GM19023 (cell line): ENCODE measurements around the gene CLTC.
"Not testable (repeated sequence)": the region's sequence is repeated elsewhere in the genome, so short reads cannot be mapped to it uniquely, and the experiment has no call there.

Experiments used
- ATAC-seq: cut with Tn5 transposase; IDR thresholded peaks from one replicate; pipeline ENCODE4 v1.9.1; 2021; ENCODE audit warnings: mild to moderate bottlenecking, moderate library complexity; ENCODE audit not compliant: unreplicated experiment

The CLTC gene

GRCh38 chr17:59633658-59634359 is 14.1 kb downstream of the CLTC start:
- ATAC-seq, result no peak

- no peak for ATAC-seq
Observed at GRCh38 chr17:59634632-59635541, 15.2 kb downstream of the CLTC start.

- ATAC-seq, result no peak
Observed at GRCh38 chr17:59637611-59638310, 18.1 kb downstream of the CLTC start.

- no peak for ATAC-seq
Observed at GRCh38 chr17:59638553-59638952, 18.9 kb downstream of the CLTC start.

GRCh38 chr17:59641799-59642484 is 22.2 kb downstream of the CLTC start:
- no peak for ATAC-seq

GRCh38 chr17:59642565-59642964 is 22.9 kb downstream of the CLTC start:
- no peak for ATAC-seq

GRCh38 chr17:59643159-59644140 is 23.8 kb downstream of the CLTC start:
- no peak for ATAC-seq

GRCh38 chr17:59647288-59647687 is 27.6 kb downstream of the CLTC start:
- ATAC-seq, result no peak

- ATAC-seq, result no peak
Observed at GRCh38 chr17:59649886-59650285, 30.2 kb downstream of the CLTC start.

- no peak for ATAC-seq
Observed at GRCh38 chr17:59650642-59651041, 30.9 kb downstream of the CLTC start.

GRCh38 chr17:59651346-59651745 is 31.7 kb downstream of the CLTC start:
- ATAC-seq, result no peak

GRCh38 chr17:59652119-59652518 is 32.4 kb downstream of the CLTC start:
- ATAC-seq, result no peak

- ATAC-seq, result not testable (repeated sequence)
Observed at GRCh38 chr17:59656624-59657023, 36.9 kb downstream of the CLTC start.

- ATAC-seq, result no peak
Observed at GRCh38 chr17:59666235-59666634, 46.5 kb downstream of the CLTC start.

- ATAC-seq, result no peak
Observed at GRCh38 chr17:59668816-59669215, 49.1 kb downstream of the CLTC start.

GRCh38 chr17:59669411-59669810 is 49.7 kb downstream of the CLTC start:
- no peak for ATAC-seq

- ATAC-seq, result no peak
Observed at GRCh38 chr17:59669944-59670343, 50.2 kb downstream of the CLTC start.

GRCh38 chr17:59671386-59671785 is 51.7 kb downstream of the CLTC start:
- ATAC-seq, result no peak

GRCh38 chr17:59675231-59675630 is 55.5 kb downstream of the CLTC start:
- no peak for ATAC-seq

- no peak for ATAC-seq
Observed at GRCh38 chr17:59676716-59677115, 57.0 kb downstream of the CLTC start.
